ENCODE measurements around the gene SCGB1D2.

The SCGB1D2 gene

GRCh38 chr11:62217191-62217748 lies 24.8 kb upstream of the SCGB1D2 start:
- no CpG with 5 or more reads among the region's 5 CpGs for WGBS (ENCODE audit: insufficient coverage, insufficient read length)
- Histone ChIP-seq H3K27ac (ENCODE audit: low read length) (no peak overlapping the region), H3K4me1 (ENCODE audit: control insufficient read depth, insufficient read depth, low read length) (no peaks in the 10 kb centered on the region), H3K4me3 (ENCODE audit: low read length) (no peak overlapping the region), H3K36me3 (ENCODE audit: control insufficient read depth, insufficient read depth, low read length) (no peaks in the 10 kb centered on the region), H3K27me3 (ENCODE audit: control insufficient read depth, insufficient read depth, low read length) (no peaks in the 10 kb centered on the region), H3K9me3 (ENCODE audit: control insufficient read depth, insufficient read depth, low read length) (peaks cover 2% of the 10 kb centered on the region; the same call in 1 of the 2 replicates)
- peak; percentile 7 for DNase-seq (ENCODE audit: low read depth, low spot score)

- Histone ChIP-seq H3K4me1 (ENCODE audit: control insufficient read depth, insufficient read depth, low read length) (no peaks in the 10 kb centered on the region), H3K36me3 (ENCODE audit: control insufficient read depth, insufficient read depth, low read length) (no peaks in the 10 kb centered on the region), H3K27ac (ENCODE audit: low read length) (no peak overlapping the region), H3K4me3 (ENCODE audit: low read length) (no peak overlapping the region), H3K27me3 (ENCODE audit: control insufficient read depth, insufficient read depth, low read length) (no peaks in the 10 kb centered on the region), H3K9me3 (ENCODE audit: control insufficient read depth, insufficient read depth, low read length) (peaks cover 2% of the 10 kb centered on the region; the same call in 1 of the 2 replicates)
- no peak for DNase-seq (ENCODE audit: low read depth, low spot score)
- WGBS (ENCODE audit: insufficient coverage, insufficient read length): no CpG with 5 or more reads among the region's 3 CpGs
These were observed 20.5 kb upstream of the SCGB1D2 start for GRCh38 chr11:62221498-62221897.

- Histone ChIP-seq H3K4me1 (ENCODE audit: control insufficient read depth, insufficient read depth, low read length) (no peaks in the 10 kb centered on the region), H3K36me3 (ENCODE audit: control insufficient read depth, insufficient read depth, low read length) (no peaks in the 10 kb centered on the region)
- no peak for DNase-seq (ENCODE audit: low read depth, low spot score)
These were observed 18.9 kb upstream of the SCGB1D2 start for GRCh38 chr11:62223095-62223494.

GRCh38 chr11:62233730-62234129 lies 8.3 kb upstream of the SCGB1D2 start:
- no peak overlapping the region for H3K4me3 ChIP-seq (ENCODE audit: low read length)
- no peaks in the 10 kb centered on the region for H3K4me1 ChIP-seq (ENCODE audit: control insufficient read depth, insufficient read depth, low read length)
- no peak for DNase-seq (ENCODE audit: low read depth, low spot score)
- H3K36me3 ChIP-seq (ENCODE audit: control insufficient read depth, insufficient read depth, low read length): no peaks in the 10 kb centered on the region
- no peaks in the 10 kb centered on the region for H3K27me3 ChIP-seq (ENCODE audit: control insufficient read depth, insufficient read depth, low read length)
- no peaks in the 10 kb centered on the region for H3K9me3 ChIP-seq (ENCODE audit: control insufficient read depth, insufficient read depth, low read length)
- H3K27ac ChIP-seq (ENCODE audit: low read length): no peak overlapping the region

More at GRCh38 chr11:62223095-62223494, 18.9 kb upstream of the SCGB1D2 start:
- Histone ChIP-seq H3K27me3 (ENCODE audit: control insufficient read depth, insufficient read depth, low read length) (no peaks in the 10 kb centered on the region), H3K27ac (ENCODE audit: low read length) (no peak overlapping the region), H3K4me3 (ENCODE audit: low read length) (no peak overlapping the region), H3K9me3 (ENCODE audit: control insufficient read depth, insufficient read depth, low read length) (peaks cover 2% of the 10 kb centered on the region; the same call in 1 of the 2 replicates)

- Histone ChIP-seq H3K4me3 (ENCODE audit: low read length) (no peak overlapping the region), H3K4me1 (ENCODE audit: control insufficient read depth, insufficient read depth, low read length) (no peaks in the 10 kb centered on the region), H3K9me3 (ENCODE audit: control insufficient read depth, insufficient read depth, low read length) (no peaks in the 10 kb centered on the region), H3K36me3 (ENCODE audit: control insufficient read depth, insufficient read depth, low read length) (no peaks in the 10 kb centered on the region), H3K27me3 (ENCODE audit: control insufficient read depth, insufficient read depth, low read length) (no peaks in the 10 kb centered on the region), H3K27ac (ENCODE audit: low read length) (no peak overlapping the region)
- no peak for DNase-seq (ENCODE audit: low read depth, low spot score)
- WGBS (ENCODE audit: insufficient coverage, insufficient read length): no CpG with 5 or more reads among the region's 2 CpGs
These were observed 5.9 kb upstream of the SCGB1D2 start for GRCh38 chr11:62236187-62236586.

GRCh38 chr11:62237499-62237898 lies 4.5 kb upstream of the SCGB1D2 start:
- H3K27me3 ChIP-seq (ENCODE audit: control insufficient read depth, insufficient read depth, low read length): no peaks in the 10 kb centered on the region
- DNase-seq (ENCODE audit: low read depth, low spot score): no peak
- no peaks in the 10 kb centered on the region for H3K36me3 ChIP-seq (ENCODE audit: control insufficient read depth, insufficient read depth, low read length)
- no CpG with 5 or more reads among the region's 4 CpGs for WGBS (ENCODE audit: insufficient coverage, insufficient read length)
- H3K4me3 ChIP-seq (ENCODE audit: low read length): no peak overlapping the region
- no peaks in the 10 kb centered on the region; the same call in 1 of the 2 replicates for H3K4me1 ChIP-seq (ENCODE audit: control insufficient read depth, insufficient read depth, low read length)
- H3K9me3 ChIP-seq (ENCODE audit: control insufficient read depth, insufficient read depth, low read length): no peaks in the 10 kb centered on the region
- H3K27ac ChIP-seq (ENCODE audit: low read length): no peak overlapping the region

- H3K36me3 ChIP-seq (ENCODE audit: control insufficient read depth, insufficient read depth, low read length): no peaks in the 10 kb centered on the region
- H3K4me1 ChIP-seq (ENCODE audit: control insufficient read depth, insufficient read depth, low read length): no peaks in the 10 kb centered on the region; the same call in 1 of the 2 replicates
- H3K27ac ChIP-seq (ENCODE audit: low read length): no peak overlapping the region
- H3K4me3 ChIP-seq (ENCODE audit: low read length): no peak overlapping the region
- no peaks in the 10 kb centered on the region for H3K27me3 ChIP-seq (ENCODE audit: control insufficient read depth, insufficient read depth, low read length)
- no peaks in the 10 kb centered on the region for H3K9me3 ChIP-seq (ENCODE audit: control insufficient read depth, insufficient read depth, low read length)
- WGBS (ENCODE audit: insufficient coverage, insufficient read length): no CpG with 5 or more reads among the region's 4 CpGs
- DNase-seq (ENCODE audit: low read depth, low spot score): no peak
These were observed 3.9 kb upstream of the SCGB1D2 start for GRCh38 chr11:62238151-62238550.

- H3K4me3 ChIP-seq (ENCODE audit: low read length): no peak overlapping the region
- whole genome bisulfite sequencing (ENCODE audit: insufficient coverage, insufficient read length): no CpG with 5 or more reads among the region's 3 CpGs
- DNase-seq (ENCODE audit: low read depth, low spot score): no peak
- H3K9me3 ChIP-seq (ENCODE audit: control insufficient read depth, insufficient read depth, low read length): no peaks in the 10 kb centered on the region
- H3K27me3 ChIP-seq (ENCODE audit: control insufficient read depth, insufficient read depth, low read length): no peaks in the 10 kb centered on the region
- no peak overlapping the region for H3K27ac ChIP-seq (ENCODE audit: low read length)
- no peaks in the 10 kb centered on the region for H3K36me3 ChIP-seq (ENCODE audit: control insufficient read depth, insufficient read depth, low read length)
- H3K4me1 ChIP-seq (ENCODE audit: control insufficient read depth, insufficient read depth, low read length): no peaks in the 10 kb centered on the region; the same call in 1 of the 2 replicates
These were observed 944 bp upstream of the SCGB1D2 start for GRCh38 chr11:62241095-62241494.

GRCh38 chr11:62245271-62245753 lies 3.3 kb downstream of the SCGB1D2 start:
- Histone ChIP-seq H3K36me3 (ENCODE audit: control insufficient read depth, insufficient read depth, low read length) (no peaks in the 10 kb centered on the region), H3K4me3 (ENCODE audit: low read length) (no peak overlapping the region), H3K27me3 (ENCODE audit: control insufficient read depth, insufficient read depth, low read length) (no peaks in the 10 kb centered on the region), H3K27ac (ENCODE audit: low read length) (no peak overlapping the region), H3K4me1 (ENCODE audit: control insufficient read depth, insufficient read depth, low read length) (no peaks in the 10 kb centered on the region; the same call in 1 of the 2 replicates), H3K9me3 (ENCODE audit: control insufficient read depth, insufficient read depth, low read length) (no peaks in the 10 kb centered on the region)
- DNase-seq (ENCODE audit: low read depth, low spot score): no peak
- WGBS (ENCODE audit: insufficient coverage, insufficient read length): no CpG with 5 or more reads among the region's 6 CpGs

- no peak for DNase-seq (ENCODE audit: low read depth, low spot score)
- WGBS (ENCODE audit: insufficient coverage, insufficient read length): no CpG with 5 or more reads among the region's 4 CpGs
- Histone ChIP-seq H3K4me1 (ENCODE audit: control insufficient read depth, insufficient read depth, low read length) (no peaks in the 10 kb centered on the region), H3K27me3 (ENCODE audit: control insufficient read depth, insufficient read depth, low read length) (no peaks in the 10 kb centered on the region), H3K36me3 (ENCODE audit: control insufficient read depth, insufficient read depth, low read length) (no peaks in the 10 kb centered on the region), H3K4me3 (ENCODE audit: low read length) (no peak overlapping the region), H3K9me3 (ENCODE audit: control insufficient read depth, insufficient read depth, low read length) (peaks cover 4% of the 10 kb centered on the region), H3K27ac (ENCODE audit: low read length) (no peak overlapping the region)
These were observed 9.7 kb downstream of the SCGB1D2 start for GRCh38 chr11:62251698-62252097.

- Histone ChIP-seq H3K27me3 (ENCODE audit: control insufficient read depth, insufficient read depth, low read length) (no peaks in the 10 kb centered on the region), H3K36me3 (ENCODE audit: control insufficient read depth, insufficient read depth, low read length) (no peaks in the 10 kb centered on the region), H3K27ac (ENCODE audit: low read length) (no peak overlapping the region), H3K9me3 (ENCODE audit: control insufficient read depth, insufficient read depth, low read length) (peaks cover 4% of the 10 kb centered on the region), H3K4me1 (ENCODE audit: control insufficient read depth, insufficient read depth, low read length) (no peaks in the 10 kb centered on the region), H3K4me3 (ENCODE audit: low read length) (no peak overlapping the region)
- WGBS (ENCODE audit: insufficient coverage, insufficient read length): no CpG with 5 or more reads among the region's 3 CpGs
- no peak for DNase-seq (ENCODE audit: low read depth, low spot score)
These were observed 12.0 kb downstream of the SCGB1D2 start for GRCh38 chr11:62253999-62254542.

Data from iPS DF 6.9 (cell line).